Kidney epithelial cell (primary cell): Measurements from ENCODE around the gene ARHGAP45. TPM values are rescaled to one million over a fixed set of nuclear protein-coding genes. Genes with fewer than 3 reads are reported as not detected.
"Not testable (repeated sequence)": the region's sequence is repeated elsewhere in the genome, so short reads cannot be mapped to it uniquely, and the experiment has no call there.

ENCODE experiments used
- DNase-seq: peaks from one replicate; pipeline ENCODE4 v3.0.0-alpha.2; 2010; ENCODE audit warnings: low read depth
- H3K27me3 ChIP-seq: 2 replicates; pipeline ENCODE4 v1.6.0; 2011; ENCODE audit warnings: low read length; ENCODE audit not compliant: control insufficient read depth, insufficient read depth
- H3K36me3 ChIP-seq: 2 replicates; pipeline ENCODE4 v1.5.1; 2011; ENCODE audit warnings: low read length; ENCODE audit not compliant: control insufficient read depth, insufficient read depth
- H3K4me3 ChIP-seq: 2 replicates; pipeline ENCODE4 v1.5.1; 2011; ENCODE audit warnings: low read depth, mild to moderate bottlenecking, control low read depth, low read length
- CTCF ChIP-seq: IDR thresholded peaks from 2 replicates; pipeline ENCODE4 v1.5.1; 2011; ENCODE audit warnings: mild to moderate bottlenecking, moderate library complexity, low read length, control low read depth, inconsistent platforms; ENCODE audit not compliant: insufficient read depth, poor library complexity, severe bottlenecking
- total RNA-seq: library from RNA; depleted of rRNA; stranded (reverse); fragments of >200 nt; gene quantifications from 2 replicates; pipeline ENCODE4 v1.2.3, GENCODE V29; 2015

The ARHGAP45 gene
- total RNA-seq, 1 donor from 2014 or later = 4.2 TPM

GRCh38 chr19:1111641-1112267, 44.8 kb downstream of the ARHGAP45 start:
- no peak overlapping the region for H3K4me3 ChIP-seq

GRCh38 chr19:1112268-1113029, 45.5 kb downstream of the ARHGAP45 start:
- Histone ChIP-seq H3K36me3 (peaks cover 8% of the 10 kb centered on the region), H3K4me3 (no peak overlapping the region), H3K27me3 (no peaks in the 10 kb centered on the region)
- DNase-seq = no peak
- TF ChIP-seq CTCF = no peak

More at GRCh38 chr19:1111641-1112267, 44.8 kb downstream of the ARHGAP45 start:
- no peaks in the 10 kb centered on the region for H3K27me3 ChIP-seq
- TF ChIP-seq CTCF = no peak
- no peak for DNase-seq
- peaks cover 6% of the 10 kb centered on the region for H3K36me3 ChIP-seq

- Histone ChIP-seq H3K36me3 (peaks cover 10% of the 10 kb centered on the region), H3K4me3 (no peak overlapping the region), H3K27me3 (no peaks in the 10 kb centered on the region)
- no peak for DNase-seq
- TF ChIP-seq CTCF = peak; percentile 85
These were observed 46.3 kb downstream of the ARHGAP45 start for GRCh38 chr19:1113030-1113985.

GRCh38 chr19:1113986-1114483, 47.1 kb downstream of the ARHGAP45 start:
- DNase-seq = no peak
- no peak for TF ChIP-seq CTCF
- Histone ChIP-seq H3K4me3 (no peak overlapping the region), H3K27me3 (no peaks in the 10 kb centered on the region), H3K36me3 (peaks cover 10% of the 10 kb centered on the region)

- not testable (repeated sequence) for H3K27me3 ChIP-seq, DNase-seq, H3K36me3 ChIP-seq, H3K4me3 ChIP-seq
These were observed 47.8 kb downstream of the ARHGAP45 start for GRCh38 chr19:1114728-1115127.
